Activated naive CD8-positive, alpha-beta T cell treated with anti-CD3 and anti-CD28 coated beads for 36 hours (primary cell): ENCODE results near the gene IFT122. TPM values are rescaled to one million over a fixed set of nuclear protein-coding genes. Genes with fewer than 3 reads are reported as not detected.

Experiments used
- DNase-seq: peaks from one replicate; pipeline ENCODE4 v3.0.0; 2021
- H3K27ac Mint-ChIP-seq: one replicate; pipeline ENCODE4 v1.8.0; 2022; ENCODE audit warnings: mild to moderate bottlenecking, moderate library complexity, mixed read lengths
- H3K27me3 Mint-ChIP-seq: one replicate; pipeline ENCODE4 v1.8.0; 2022; ENCODE audit warnings: mild to moderate bottlenecking, mixed read lengths
- H3K36me3 Mint-ChIP-seq: one replicate; pipeline ENCODE4 v1.8.0; 2021; ENCODE audit warnings: mild to moderate bottlenecking, mixed read lengths
- H3K4me1 Mint-ChIP-seq: one replicate; pipeline ENCODE4 v1.8.0; 2021; ENCODE audit warnings: mixed read lengths
- H3K4me3 Mint-ChIP-seq: one replicate; pipeline ENCODE4 v1.8.0; 2022; ENCODE audit warnings: mild to moderate bottlenecking, moderate library complexity, mixed read lengths
- H3K9me3 Mint-ChIP-seq: one replicate; pipeline ENCODE4 v1.8.0; 2022; ENCODE audit warnings: mixed read lengths
- total RNA-seq, 2 experiments: library from RNA; stranded (reverse); gene quantifications; one replicate each; pipeline ENCODE4 v1.2.3, GENCODE V29; 2021

IFT122 gene
- total RNA-seq, 2 experiments from 2014 or later, result 14.9 to 15.6 TPM

DNA sequence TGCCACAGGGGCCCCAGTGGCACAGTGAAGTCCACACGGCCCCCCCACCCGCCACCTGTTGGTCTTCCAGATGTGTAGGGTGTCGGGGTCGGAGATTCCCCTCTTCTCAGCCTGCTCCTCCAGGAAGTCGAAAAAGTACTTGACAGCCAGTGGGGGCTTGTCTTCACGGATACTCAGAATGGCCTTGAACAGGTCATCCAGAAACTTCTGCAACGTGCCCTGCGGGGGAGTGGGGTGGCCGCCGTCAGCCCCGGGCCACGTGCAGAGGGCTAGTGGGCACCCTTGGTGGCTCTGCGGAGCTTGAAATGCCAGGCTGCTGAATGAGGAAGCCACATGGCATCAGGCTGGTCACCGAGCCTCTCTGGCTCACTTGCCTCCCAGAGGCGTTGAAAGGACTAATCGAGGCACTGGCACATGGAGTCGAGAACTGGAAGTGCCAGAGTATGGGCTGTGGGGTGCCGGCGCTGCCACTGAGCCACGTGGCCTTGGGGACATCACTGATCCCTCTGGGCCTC is 119.6 kb downstream of the IFT122 start:
- H3K4me1 Mint-ChIP-seq, result no peaks in the 10 kb centered on the region
- no peaks in the 10 kb centered on the region for H3K36me3 Mint-ChIP-seq
- peaks cover under 1% of the 10 kb centered on the region for H3K27me3 Mint-ChIP-seq
- no peak overlapping the region for H3K27ac Mint-ChIP-seq
- H3K9me3 Mint-ChIP-seq, result no peaks in the 10 kb centered on the region
- DNase-seq, result no peak
- H3K4me3 Mint-ChIP-seq, result no peak overlapping the region

DNA sequence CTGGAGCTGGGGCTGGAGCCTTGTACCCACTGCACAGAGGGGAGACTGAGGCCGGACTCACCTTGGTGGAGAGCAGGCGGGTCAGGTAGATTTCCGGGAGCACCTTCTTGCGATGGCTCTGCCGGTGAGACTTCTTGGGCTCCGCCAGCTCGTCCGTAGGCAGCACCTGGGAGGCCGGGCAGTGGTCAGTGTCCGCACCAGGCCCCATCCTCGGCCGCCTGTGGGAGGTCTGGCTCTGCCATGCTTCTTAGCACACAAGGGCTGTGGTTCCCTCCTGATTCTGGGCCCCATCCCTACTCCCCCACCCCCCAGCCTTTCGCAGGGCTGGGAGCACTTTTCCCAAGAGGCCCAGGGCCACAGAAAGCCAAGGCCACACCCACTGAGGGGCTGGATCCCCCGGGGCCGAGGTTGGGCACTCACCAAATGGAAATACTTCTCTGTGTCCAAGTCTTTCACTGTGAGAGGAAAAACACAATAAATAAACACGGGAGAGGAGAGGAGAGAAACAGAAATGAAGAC is 120.3 kb downstream of the IFT122 start:
- H3K27me3 Mint-ChIP-seq, result no peaks in the 10 kb centered on the region
- no peak overlapping the region for H3K4me3 Mint-ChIP-seq
- no peaks in the 10 kb centered on the region for H3K36me3 Mint-ChIP-seq
- H3K9me3 Mint-ChIP-seq, result no peaks in the 10 kb centered on the region
- H3K4me1 Mint-ChIP-seq, result no peaks in the 10 kb centered on the region
- no peak for DNase-seq
- H3K27ac Mint-ChIP-seq, result no peak overlapping the region

GRCh38 chr3:129560911-129561594 is 121.0 kb downstream of the IFT122 start:
- no peaks in the 10 kb centered on the region for H3K27me3 Mint-ChIP-seq
- H3K27ac Mint-ChIP-seq, result no peak overlapping the region
- no peaks in the 10 kb centered on the region for H3K4me1 Mint-ChIP-seq
- no peaks in the 10 kb centered on the region for H3K9me3 Mint-ChIP-seq
- no peak overlapping the region for H3K4me3 Mint-ChIP-seq
- no peaks in the 10 kb centered on the region for H3K36me3 Mint-ChIP-seq
- no peak for DNase-seq

DNA sequence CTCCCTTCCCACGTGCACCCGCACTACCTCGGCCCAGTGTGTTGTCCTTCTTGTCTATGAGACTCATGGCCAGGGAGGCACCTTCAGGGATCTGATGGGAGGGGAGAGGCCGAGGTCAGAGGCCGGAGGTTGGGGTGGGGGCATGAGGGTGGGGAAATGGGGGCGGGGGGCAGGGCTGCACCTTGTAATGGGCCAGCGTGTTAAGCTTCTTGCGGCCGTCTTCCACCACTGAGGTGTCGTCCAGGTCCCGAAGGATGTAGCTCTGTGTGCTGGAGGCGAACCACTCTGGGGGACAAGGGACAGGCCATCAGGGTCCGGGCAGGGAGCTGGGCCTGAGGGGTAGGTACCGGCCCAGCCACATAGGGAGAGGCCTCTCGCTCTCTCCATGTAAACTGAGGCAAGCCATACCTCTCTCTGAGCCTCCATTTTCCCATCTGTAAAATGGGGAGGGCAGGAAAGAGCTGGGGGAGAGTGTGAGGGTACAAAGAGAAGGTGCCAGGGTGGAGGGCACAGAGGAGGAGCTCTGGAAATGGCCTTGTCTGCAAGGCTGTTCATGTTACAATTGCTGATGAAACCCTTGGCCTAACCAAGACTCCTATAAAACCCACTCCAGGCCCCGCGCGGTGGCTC is 121.7 kb downstream of the IFT122 start:
- Mint-ChIP-seq H3K9me3 (no peaks in the 10 kb centered on the region), H3K36me3 (no peaks in the 10 kb centered on the region), H3K27ac (no peak overlapping the region), H3K4me3 (no peak overlapping the region), H3K4me1 (no peaks in the 10 kb centered on the region), H3K27me3 (no peaks in the 10 kb centered on the region)
- no peak for DNase-seq

DNA sequence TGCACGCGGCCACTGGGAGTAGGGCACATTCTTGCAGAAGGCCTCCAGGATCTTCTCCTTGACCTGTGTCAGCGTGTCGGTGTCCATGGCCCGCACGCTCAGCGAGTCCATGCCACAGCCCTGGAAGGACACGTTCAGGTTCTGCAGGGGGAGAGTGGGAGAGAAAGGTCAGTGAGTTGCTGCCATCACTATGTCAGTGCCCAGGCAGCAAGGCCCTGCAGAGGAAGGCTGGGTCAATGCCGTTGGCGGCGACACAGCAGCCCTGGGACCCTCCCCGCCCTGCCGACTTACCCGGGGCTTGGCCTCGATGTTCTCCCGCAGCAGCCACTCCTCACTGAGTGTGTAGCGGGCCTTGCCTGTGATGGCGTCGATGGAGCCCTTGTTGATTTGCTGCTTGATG is 122.8 kb downstream of the IFT122 start:
- no peaks in the 10 kb centered on the region for H3K9me3 Mint-ChIP-seq
- H3K27ac Mint-ChIP-seq, result no peak overlapping the region
- H3K36me3 Mint-ChIP-seq, result no peaks in the 10 kb centered on the region
- H3K4me3 Mint-ChIP-seq, result no peak overlapping the region
- no peaks in the 10 kb centered on the region for H3K27me3 Mint-ChIP-seq
- H3K4me1 Mint-ChIP-seq, result no peaks in the 10 kb centered on the region
- DNase-seq, result no peak

DNA sequence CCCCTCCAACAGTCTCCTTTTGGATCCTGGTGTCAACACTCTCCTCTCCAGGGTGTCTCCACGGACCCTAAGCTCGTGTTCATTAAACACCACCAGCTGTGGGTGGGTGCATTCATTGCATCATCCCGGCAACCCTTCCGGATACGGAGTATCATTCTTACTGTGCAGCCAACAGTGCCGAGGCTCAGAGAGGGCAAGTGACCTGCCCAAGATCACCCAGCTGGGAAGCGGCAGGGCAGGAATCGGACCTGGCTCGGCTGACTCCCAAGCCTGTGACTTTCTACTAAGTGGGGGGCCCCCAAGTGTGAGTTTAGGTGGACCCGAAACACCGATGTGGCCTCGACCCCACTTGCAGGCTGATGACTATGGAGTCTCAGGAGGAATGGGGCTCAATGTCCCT is 123.3 kb downstream of the IFT122 start:
- Mint-ChIP-seq H3K36me3 (no peaks in the 10 kb centered on the region), H3K4me1 (no peaks in the 10 kb centered on the region), H3K4me3 (no peak overlapping the region), H3K27me3 (no peaks in the 10 kb centered on the region), H3K27ac (no peak overlapping the region), H3K9me3 (no peaks in the 10 kb centered on the region)
- DNase-seq, result no peak

- Mint-ChIP-seq H3K4me3 (no peak overlapping the region), H3K4me1 (no peaks in the 10 kb centered on the region), H3K9me3 (no peaks in the 10 kb centered on the region), H3K27me3 (no peaks in the 10 kb centered on the region), H3K27ac (no peak overlapping the region), H3K36me3 (no peaks in the 10 kb centered on the region)
- DNase-seq, result no peak
Observed at GRCh38 chr3:129563850-129564535, 124.0 kb downstream of the IFT122 start.

DNA sequence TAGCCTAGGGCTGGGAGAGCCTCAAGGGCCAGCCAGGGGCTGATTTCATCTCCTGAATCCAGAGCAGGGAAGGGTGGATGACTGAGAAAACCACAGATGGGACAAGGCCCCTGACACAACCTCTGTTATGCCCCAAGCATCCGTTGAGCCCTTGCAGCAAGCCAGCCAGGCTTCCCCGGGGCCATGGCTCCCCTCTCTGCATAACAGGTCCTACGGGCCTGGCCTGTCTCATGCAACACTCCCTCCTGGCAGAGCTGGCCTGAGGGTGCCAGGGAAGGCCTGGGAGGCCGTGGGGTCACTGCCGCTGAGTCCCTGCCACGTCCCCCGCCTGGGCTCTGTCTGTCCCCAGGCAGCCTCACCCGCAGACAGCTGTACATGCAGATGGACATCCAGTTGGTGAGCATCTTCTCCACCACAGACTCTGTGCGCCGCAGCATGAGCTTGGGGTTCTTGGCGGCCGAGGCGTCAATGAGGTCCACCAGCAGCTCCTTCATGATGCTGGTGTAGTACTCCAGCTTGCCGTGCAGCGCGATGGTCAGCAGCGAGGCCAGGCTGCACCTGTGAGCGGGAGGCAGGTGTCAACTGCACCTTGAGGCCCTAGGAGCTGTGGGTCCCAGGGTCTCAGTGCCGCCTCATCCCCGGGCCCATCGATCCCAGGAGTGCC is 125.1 kb downstream of the IFT122 start:
- DNase-seq, result no peak
- Mint-ChIP-seq H3K27ac (no peak overlapping the region), H3K9me3 (no peaks in the 10 kb centered on the region), H3K27me3 (no peaks in the 10 kb centered on the region), H3K36me3 (no peaks in the 10 kb centered on the region), H3K4me1 (no peaks in the 10 kb centered on the region), H3K4me3 (no peak overlapping the region)

DNA sequence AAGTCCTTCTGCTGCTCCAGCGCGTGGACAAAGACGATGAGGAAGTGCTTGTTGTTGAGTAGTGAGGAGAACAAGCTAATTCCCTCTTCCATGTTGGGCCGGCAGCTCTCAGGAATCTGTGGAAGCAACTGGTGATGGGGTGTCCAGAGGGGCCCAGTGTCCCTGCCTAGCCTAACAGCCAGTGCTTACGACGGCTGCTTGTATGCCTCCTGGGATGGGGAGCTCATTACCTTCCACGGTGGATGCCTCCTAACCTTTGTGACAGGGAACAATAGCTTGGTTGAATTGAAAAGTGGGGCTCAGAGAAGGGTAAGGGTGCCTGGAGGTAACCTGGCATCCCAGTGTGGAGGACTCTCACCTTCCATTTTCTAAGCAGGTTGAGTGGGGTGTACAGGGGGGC is 125.9 kb downstream of the IFT122 start:
- no peaks in the 10 kb centered on the region for H3K27me3 Mint-ChIP-seq
- H3K4me1 Mint-ChIP-seq, result no peaks in the 10 kb centered on the region
- no peak overlapping the region for H3K27ac Mint-ChIP-seq
- no peaks in the 10 kb centered on the region for H3K9me3 Mint-ChIP-seq
- no peak overlapping the region for H3K4me3 Mint-ChIP-seq
- H3K36me3 Mint-ChIP-seq, result no peaks in the 10 kb centered on the region
- no peak for DNase-seq

DNA sequence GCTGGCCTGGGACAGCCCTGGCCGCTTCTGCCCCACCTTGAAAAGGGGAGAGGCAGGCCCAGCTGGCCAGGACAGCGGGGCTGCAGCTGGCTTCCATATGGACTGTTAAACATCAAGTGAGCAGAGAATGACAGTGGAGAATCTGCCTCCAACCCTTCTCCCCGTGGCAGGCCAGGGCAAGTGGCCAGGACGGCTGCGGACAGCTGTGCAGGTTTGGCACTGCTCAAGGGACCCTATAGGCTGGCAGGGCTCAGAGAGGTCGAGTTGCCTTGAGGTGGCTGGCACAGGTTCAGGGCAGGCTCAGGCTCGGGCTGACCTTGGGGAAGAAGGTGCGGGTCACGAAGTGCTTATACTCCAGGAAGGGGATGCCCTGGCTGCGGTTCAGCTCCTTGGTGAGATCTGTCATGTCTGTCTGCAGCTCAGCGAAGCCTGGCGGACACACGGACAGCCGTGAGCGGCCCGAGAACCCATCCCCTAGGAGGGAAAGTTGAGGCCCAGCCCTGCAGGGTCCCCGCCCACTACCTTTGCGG is 127.2 kb downstream of the IFT122 start:
- no peak for DNase-seq
- no peaks in the 10 kb centered on the region for H3K36me3 Mint-ChIP-seq
- no peaks in the 10 kb centered on the region for H3K4me1 Mint-ChIP-seq
- H3K27me3 Mint-ChIP-seq, result no peaks in the 10 kb centered on the region
- H3K27ac Mint-ChIP-seq, result no peak overlapping the region
- H3K4me3 Mint-ChIP-seq, result no peak overlapping the region
- H3K9me3 Mint-ChIP-seq, result no peaks in the 10 kb centered on the region

DNA sequence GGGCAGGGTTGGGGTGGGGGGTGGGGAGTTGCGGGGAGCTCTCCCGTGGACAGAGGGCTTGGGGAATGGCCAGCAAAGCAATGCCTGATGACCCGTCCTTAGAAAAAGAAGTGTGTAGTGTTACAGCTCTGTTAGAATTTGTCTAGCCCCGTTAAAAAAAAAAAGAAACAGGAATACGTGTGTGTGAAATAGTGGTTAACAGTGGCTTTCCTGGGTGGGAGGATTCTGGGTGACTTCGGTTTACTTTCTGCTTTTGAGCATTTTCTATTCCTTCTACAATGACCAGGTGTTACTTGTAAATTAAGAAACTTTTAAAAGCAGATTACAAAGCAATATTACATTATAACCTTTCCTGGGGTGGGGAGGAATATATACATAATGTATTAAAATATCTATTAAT is 127.9 kb downstream of the IFT122 start:
- Mint-ChIP-seq H3K27me3 (no peaks in the 10 kb centered on the region), H3K27ac (no peak overlapping the region), H3K4me1 (no peaks in the 10 kb centered on the region), H3K36me3 (no peaks in the 10 kb centered on the region), H3K4me3 (no peak overlapping the region), H3K9me3 (no peaks in the 10 kb centered on the region)
- DNase-seq, result no peak

GRCh38 chr3:129569856-129570255 is 129.8 kb downstream of the IFT122 start:
- Mint-ChIP-seq H3K9me3 (no peaks in the 10 kb centered on the region), H3K36me3 (no peaks in the 10 kb centered on the region), H3K27ac (no peak overlapping the region), H3K27me3 (no peaks in the 10 kb centered on the region), H3K4me3 (no peak overlapping the region), H3K4me1 (no peaks in the 10 kb centered on the region)
- no peak for DNase-seq
